SK-N-SH (cell line): Measurements from ENCODE around the gene EMP2. TPM values are rescaled to one million over a fixed set of nuclear protein-coding genes. Genes with fewer than 3 reads are reported as not detected.

Source experiments
- CTCF ChIA-PET: fragments of 300-600, 350-600 bp; formaldehyde crosslinking; extraction: SDS; loops from one replicate; lab custom pipeline; 2021; lab: Yijun Ruan, JAX
- POLR2A ChIA-PET: fragments of 350-600 bp; sonication (Branson Sonifier 250); formaldehyde crosslinking; extraction: SDS; loops from one replicate; lab custom pipeline; 2020; ENCODE audit warnings: antibody characterized with exemption, inconsistent platforms; lab: Yijun Ruan, JAX
- DNase-seq: peaks from one replicate; pipeline ENCODE4 v3.0.0; 2012
- H2AFZ ChIP-seq: fragments of 200-600 bp; sonication (generic); 2 replicates; pipeline ENCODE4 v1.8.1; 2016; ENCODE audit warnings: antibody characterized with exemption, mild to moderate bottlenecking, low read depth
- H3F3A ChIP-seq: fragments of 200-600 bp; sonication (generic); replicated peaks from 2 replicates; pipeline ENCODE3; 2016; ENCODE audit warnings: antibody characterized with exemption, mild to moderate bottlenecking; ENCODE audit not compliant: insufficient read depth
- H3K27ac ChIP-seq, 2 experiments: fragments of 200-500 bp in 1 of 2; fragments of 200-600 bp in 1 of 2; sonication (Bioruptor generic) in 1 of 2; sonication (generic), shearing (Covaris generic) in 1 of 2; 2 replicates each; pipeline versions ENCODE4 v1.5.1 to v1.6.1; 2014 to 2016; ENCODE audit warnings: low read depth in 2 of 2, inconsistent platforms in 1 of 2, low read length in 1 of 2, mild to moderate bottlenecking in 1 of 2, mixed read lengths in 1 of 2
- H3K27me3 ChIP-seq: fragments of 200-600 bp; sonication (generic), shearing (Covaris generic); 2 replicates; pipeline ENCODE4 v1.6.1; 2016; ENCODE audit warnings: mixed run types; ENCODE audit not compliant: insufficient read depth
- H3K36me3 ChIP-seq, 2 experiments: fragments of 200-500 bp in 1 of 2; fragments of 200-600 bp in 1 of 2; sonication (Bioruptor generic) in 1 of 2; sonication (generic) in 1 of 2; replicated peaks in 1 of 2; 2 replicates each; pipeline versions ENCODE3 to v1.5.1; 2014 to 2016; ENCODE audit warnings: low read length in 1 of 2, mild to moderate bottlenecking in 1 of 2; ENCODE audit not compliant: insufficient read depth in 2 of 2, control insufficient read depth in 1 of 2
- H3K4me1 ChIP-seq, 2 experiments: fragments of 200-500 bp in 1 of 2; fragments of 200-600 bp in 1 of 2; sonication (Bioruptor generic) in 1 of 2; sonication (generic), shearing (Covaris generic) in 1 of 2; 2 replicates each; pipeline versions ENCODE4 v1.5.1 to v1.6.1; 2014 to 2016; ENCODE audit warnings: low read depth in 1 of 2, low read length in 1 of 2, mixed run types in 1 of 2; ENCODE audit not compliant: insufficient read depth in 2 of 2, control insufficient read depth in 1 of 2
- H3K4me2 ChIP-seq: fragments of 200-600 bp; sonication (generic), shearing (Covaris generic); 2 replicates; pipeline ENCODE4 v1.6.1; 2017; ENCODE audit warnings: mixed run types
- H3K4me3 ChIP-seq, 2 experiments: fragments of 200-500 bp in 1 of 2; fragments of 200-600 bp in 1 of 2; sonication (Bioruptor generic) in 1 of 2; sonication (generic), shearing (Covaris generic) in 1 of 2; 2 replicates each; pipeline versions ENCODE4 v1.5.1 to v1.8.1; 2014 to 2016; ENCODE audit warnings: low read depth in 2 of 2, inconsistent platforms in 1 of 2, low read length in 1 of 2, mild to moderate bottlenecking in 1 of 2, mixed read lengths in 1 of 2, moderate library complexity in 1 of 2
- H3K79me2 ChIP-seq: fragments of 200-600 bp; sonication (generic); 2 replicates; pipeline ENCODE4 v1.8.1; 2017; ENCODE audit warnings: mild to moderate bottlenecking; ENCODE audit not compliant: insufficient read depth
- H3K9ac ChIP-seq: fragments of 200-600 bp; sonication (generic); 2 replicates; pipeline ENCODE4 v1.6.1; 2017; ENCODE audit warnings: mixed run types
- H3K9me2 ChIP-seq: fragments of 200-600 bp; sonication (generic); 2 replicates; pipeline ENCODE4 v1.6.1; 2017; ENCODE audit warnings: mixed run types
- H3K9me3 ChIP-seq: fragments of 200-600 bp; sonication (generic); 2 replicates; pipeline ENCODE4 v1.6.1; 2017; ENCODE audit warnings: mixed run types, mild to moderate bottlenecking, moderate library complexity
- H4K20me1 ChIP-seq: fragments of 200-600 bp; sonication (generic); 2 replicates; pipeline ENCODE4 v1.6.1; 2017; ENCODE audit warnings: mild to moderate bottlenecking, mixed run types; ENCODE audit not compliant: insufficient read depth
- EZH2phosphoT487 ChIP-seq: fragments of 200-600 bp; sonication (generic); IDR thresholded peaks from 2 replicates; pipeline ENCODE4 v1.6.1; 2017; ENCODE audit warnings: low read depth, mixed run types, mild to moderate bottlenecking, antibody characterized with exemption, moderate library complexity, borderline replicate concordance
- FOXJ3 ChIP-seq: sonication (generic); formaldehyde crosslinking; IDR thresholded peaks from 2 replicates; pipeline ENCODE4 v1.5.1; 2020; ENCODE audit warnings: mild to moderate bottlenecking, missing genetic modification reagents
- FOXM1 ChIP-seq: IDR thresholded peaks from 2 replicates; pipeline ENCODE4 v1.4.0; 2012; ENCODE audit warnings: low read depth, mild to moderate bottlenecking
- JUND ChIP-seq: IDR thresholded peaks from 2 replicates; pipeline ENCODE4 v1.4.0; 2012
- RAD21 ChIP-seq: IDR thresholded peaks from 2 replicates; pipeline ENCODE4 v1.6.1; 2012; ENCODE audit warnings: mild to moderate bottlenecking, low read length
- RCOR1 ChIP-seq: fragments of 150-350 bp; IDR thresholded peaks from 2 replicates; pipeline ENCODE4 v1.6.1; 2017; ENCODE audit warnings: antibody characterized with exemption, low read length
- SIN3A ChIP-seq: IDR thresholded peaks from 2 replicates; pipeline ENCODE4 v1.6.1; 2012; ENCODE audit warnings: low read depth, mild to moderate bottlenecking, low read length, moderate library complexity, borderline replicate concordance
- TCF12 ChIP-seq: IDR thresholded peaks from 2 replicates; pipeline ENCODE4 v1.4.0; 2012
- TEAD4 ChIP-seq: IDR thresholded peaks from 2 replicates; pipeline ENCODE4 v1.4.0; 2012; ENCODE audit warnings: mild to moderate bottlenecking, borderline replicate concordance; ENCODE audit not compliant: insufficient read depth
- WGBS: methylation state at CpG from one replicate; pipeline ENCODE4 v1.1.6; 2017; ENCODE audit warnings: low lambda C conversion rate; 5-methylcytosine and 5-hydroxymethylcytosine counted together
- polyA plus RNA-seq, 3 experiments: library from polyadenylated mRNA; depleted of rRNA; stranded (reverse); fragments of >200 nt; gene quantifications; 2 replicates each; pipeline ENCODE4 v1.2.3, GENCODE V29; 2012
- TF ChIP-seq, protein P1 (sequence below): fragments of 150-350 bp; IDR thresholded peaks from 2 replicates; pipeline ENCODE4 v1.6.1; 2016; ENCODE audit warnings: mild to moderate bottlenecking, low read depth, low read length
- TF ChIP-seq, protein P2 (sequence below): IDR thresholded peaks from 2 replicates; pipeline ENCODE4; 2012
- TF ChIP-seq, protein P3 (sequence below): fragments of 200-600 bp; sonication (generic); IDR thresholded peaks from 2 replicates; pipeline ENCODE4 v1.6.1; 2017; ENCODE audit warnings: antibody characterized with exemption, mild to moderate bottlenecking, moderate library complexity
- TF ChIP-seq, protein P4 (sequence below): IDR thresholded peaks from 2 replicates; pipeline ENCODE4 v1.4.0; 2012; ENCODE audit warnings: low read depth, borderline replicate concordance

The EMP2 gene
- polyA plus RNA-seq, 1 of the 3 experiments (the other 2 are of a cell fraction) = 4.3 TPM

DNA sequence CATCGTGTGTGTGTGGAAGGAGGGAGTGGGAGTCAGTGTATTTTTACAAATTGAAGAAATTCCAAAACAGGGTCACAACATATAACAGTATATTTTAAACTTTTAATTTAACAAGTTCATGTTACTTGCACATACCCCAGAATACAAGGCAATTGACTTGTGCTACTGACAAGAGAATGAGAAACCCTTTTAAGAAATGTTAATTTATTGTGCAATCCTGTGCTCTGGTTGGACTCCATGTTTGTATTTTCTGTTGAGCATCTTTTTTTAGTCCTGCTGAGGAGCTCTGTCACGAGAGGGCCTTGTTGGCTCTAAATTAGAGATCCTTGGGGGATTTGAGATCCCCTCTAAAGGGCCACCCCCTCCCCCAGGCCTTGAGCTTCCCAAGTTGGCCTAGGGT, 1.1 kb upstream of the EMP2 start (continued):
- TF ChIP-seq, protein P1, sequence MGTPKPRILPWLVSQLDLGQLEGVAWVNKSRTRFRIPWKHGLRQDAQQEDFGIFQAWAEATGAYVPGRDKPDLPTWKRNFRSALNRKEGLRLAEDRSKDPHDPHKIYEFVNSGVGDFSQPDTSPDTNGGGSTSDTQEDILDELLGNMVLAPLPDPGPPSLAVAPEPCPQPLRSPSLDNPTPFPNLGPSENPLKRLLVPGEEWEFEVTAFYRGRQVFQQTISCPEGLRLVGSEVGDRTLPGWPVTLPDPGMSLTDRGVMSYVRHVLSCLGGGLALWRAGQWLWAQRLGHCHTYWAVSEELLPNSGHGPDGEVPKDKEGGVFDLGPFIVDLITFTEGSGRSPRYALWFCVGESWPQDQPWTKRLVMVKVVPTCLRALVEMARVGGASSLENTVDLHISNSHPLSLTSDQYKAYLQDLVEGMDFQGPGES = no peak

DNA sequence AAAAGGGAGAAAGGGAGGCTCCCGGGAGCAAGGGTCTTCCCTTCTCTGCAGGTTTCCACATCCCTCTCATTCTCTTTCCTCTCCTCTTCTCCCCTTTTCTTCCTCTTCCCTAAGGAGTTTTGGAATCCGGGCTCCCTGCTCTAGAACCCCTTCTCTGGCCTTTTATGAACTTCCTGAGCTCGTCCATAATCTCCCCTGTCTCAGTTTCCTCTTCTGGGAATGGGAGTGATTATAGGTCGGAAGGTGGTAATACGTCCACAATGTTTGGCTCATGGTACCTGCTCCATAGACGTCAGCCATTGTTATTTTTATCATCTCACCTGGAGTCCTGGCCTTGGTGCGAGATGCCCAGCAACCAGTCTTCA, 467 bp upstream of the EMP2 start:
- H3K79me2 ChIP-seq = no peaks in the 10 kb centered on the region
- H3K4me2 ChIP-seq = peak overlapping the region; percentile 100
- 0 out of 2 replicates have a peak, but pooled peaks cover 3% of the 10 kb centered on the region for H4K20me1 ChIP-seq
- TF ChIP-seq FOXM1 (no peak), FOXJ3 (CRISPR knock-in tag) (no peak), RAD21 (no peak), SIN3A (no peak), RCOR1 (no peak), TEAD4 (no peak), JUND (no peak), EZH2phosphoT487 (no peak), TCF12 (no peak)
- TF ChIP-seq, protein P2, sequence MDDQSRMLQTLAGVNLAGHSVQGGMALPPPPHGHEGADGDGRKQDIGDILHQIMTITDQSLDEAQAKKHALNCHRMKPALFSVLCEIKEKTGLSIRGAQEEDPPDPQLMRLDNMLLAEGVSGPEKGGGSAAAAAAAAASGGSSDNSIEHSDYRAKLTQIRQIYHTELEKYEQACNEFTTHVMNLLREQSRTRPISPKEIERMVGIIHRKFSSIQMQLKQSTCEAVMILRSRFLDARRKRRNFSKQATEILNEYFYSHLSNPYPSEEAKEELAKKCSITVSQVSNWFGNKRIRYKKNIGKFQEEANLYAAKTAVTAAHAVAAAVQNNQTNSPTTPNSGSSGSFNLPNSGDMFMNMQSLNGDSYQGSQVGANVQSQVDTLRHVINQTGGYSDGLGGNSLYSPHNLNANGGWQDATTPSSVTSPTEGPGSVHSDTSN = no peak
- TF ChIP-seq, protein P3, sequence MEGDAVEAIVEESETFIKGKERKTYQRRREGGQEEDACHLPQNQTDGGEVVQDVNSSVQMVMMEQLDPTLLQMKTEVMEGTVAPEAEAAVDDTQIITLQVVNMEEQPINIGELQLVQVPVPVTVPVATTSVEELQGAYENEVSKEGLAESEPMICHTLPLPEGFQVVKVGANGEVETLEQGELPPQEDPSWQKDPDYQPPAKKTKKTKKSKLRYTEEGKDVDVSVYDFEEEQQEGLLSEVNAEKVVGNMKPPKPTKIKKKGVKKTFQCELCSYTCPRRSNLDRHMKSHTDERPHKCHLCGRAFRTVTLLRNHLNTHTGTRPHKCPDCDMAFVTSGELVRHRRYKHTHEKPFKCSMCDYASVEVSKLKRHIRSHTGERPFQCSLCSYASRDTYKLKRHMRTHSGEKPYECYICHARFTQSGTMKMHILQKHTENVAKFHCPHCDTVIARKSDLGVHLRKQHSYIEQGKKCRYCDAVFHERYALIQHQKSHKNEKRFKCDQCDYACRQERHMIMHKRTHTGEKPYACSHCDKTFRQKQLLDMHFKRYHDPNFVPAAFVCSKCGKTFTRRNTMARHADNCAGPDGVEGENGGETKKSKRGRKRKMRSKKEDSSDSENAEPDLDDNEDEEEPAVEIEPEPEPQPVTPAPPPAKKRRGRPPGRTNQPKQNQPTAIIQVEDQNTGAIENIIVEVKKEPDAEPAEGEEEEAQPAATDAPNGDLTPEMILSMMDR = no peak
- TF ChIP-seq, protein P4, sequence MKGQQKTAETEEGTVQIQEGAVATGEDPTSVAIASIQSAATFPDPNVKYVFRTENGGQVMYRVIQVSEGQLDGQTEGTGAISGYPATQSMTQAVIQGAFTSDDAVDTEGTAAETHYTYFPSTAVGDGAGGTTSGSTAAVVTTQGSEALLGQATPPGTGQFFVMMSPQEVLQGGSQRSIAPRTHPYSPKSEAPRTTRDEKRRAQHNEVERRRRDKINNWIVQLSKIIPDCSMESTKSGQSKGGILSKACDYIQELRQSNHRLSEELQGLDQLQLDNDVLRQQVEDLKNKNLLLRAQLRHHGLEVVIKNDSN = no peak
- H3K9me3 ChIP-seq = no peaks in the 10 kb centered on the region
- peak overlapping the region in 1 of 2 experiments; percentile 26; a peak in 1 of 4 replicates for H3K27ac ChIP-seq
- POLR2A ChIA-PET = interaction anchor here (0.8 to 2.1 kb wide), 2 partner anchors 9 to 36 kb away, joined by 3 to 5 read pairs; no protein-coding TSS in a partner anchor
- H3K9me2 ChIP-seq = no peaks in the 10 kb centered on the region
- H3K4me1 ChIP-seq = peaks cover 7 to 35% of the 10 kb centered on the region in 2 experiments; a peak in 2 of 4 replicates
- H3K9ac ChIP-seq = peak overlapping the region; percentile 78
- no peaks in the 10 kb centered on the region for H3K27me3 ChIP-seq
- peak overlapping the region; percentile 65 to 81 for H3K4me3 ChIP-seq
- no peak for DNase-seq
- no peaks in the 10 kb centered on the region for H3F3A ChIP-seq
- peak overlapping the region; percentile 98 for H2AFZ ChIP-seq
- WGBS = 54% methylated on average over 7 of the region's 7 CpGs
- no peaks in the 10 kb centered on the region for H3K36me3 ChIP-seq
- CTCF ChIA-PET = interaction anchor here (0.8 to 2.7 kb wide), 15 partner anchors 14 to 1459 kb away, joined by 3 to 12 read pairs (median 4); no protein-coding TSS in a partner anchor
